ENCODE results near the gene DCAF10.

GRCh38 chr9:37914154-37914551 is 113.6 kb downstream of the DCAF10 start:
- TF ChIP-seq SP1 (IDR thresholded peaks at IDR 0.05) (no peak), PKNOX1 (IDR thresholded peaks at IDR 0.05) (no peak), LEF1 (IDR thresholded peaks at IDR 0.05; ENCODE audit: borderline replicate concordance) (no peak), ZNF384 (IDR thresholded peaks at IDR 0.05) (no peak), FOXM1 (IDR thresholded peaks at IDR 0.05; ENCODE audit: borderline replicate concordance) (no peak), FOXA1 (IDR thresholded peaks at IDR 0.05) (no peak), TARDBP (IDR thresholded peaks at IDR 0.05) (no peak), HDGF (IDR thresholded peaks at IDR 0.05; ENCODE audit: borderline replicate concordance) (no peak), BHLHE40 (IDR thresholded peaks at IDR 0.05; ENCODE audit: borderline replicate concordance) (no peak), CTBP1 (IDR thresholded peaks at IDR 0.05; ENCODE audit: borderline replicate concordance) (no peak)

Measured in HEK293T (cell line).